Thymus (tissue), 11 donors: ENCODE measurements around the gene CD93. TPM values are rescaled to one million over a fixed set of nuclear protein-coding genes. Genes with fewer than 3 reads are reported as not detected.

ENCODE experiments used
- DNase-seq, 9 donors: peaks; one replicate each; pipeline ENCODE4 v3.0.0-alpha.2; 2013; ENCODE audit warnings: low spot score in 9 of 9, low read depth in 6 of 9, missing footprints in 1 of 9
- H3K27ac ChIP-seq, 2 donors: one replicate each; pipeline ENCODE4 v1.5.1; 2013; ENCODE audit warnings: control low read depth in 1 of 2, low read depth in 1 of 2, low read length in 1 of 2, mild to moderate bottlenecking in 1 of 2, moderate library complexity in 1 of 2
- H3K27me3 ChIP-seq, 2 donors: one replicate each; pipeline ENCODE4 v1.5.1; 2013; ENCODE audit warnings: low read length in 1 of 2; ENCODE audit not compliant: control insufficient read depth in 2 of 2, insufficient read depth in 1 of 2
- H3K36me3 ChIP-seq, 2 donors: one replicate each; pipeline ENCODE4 v1.5.1; 2013; ENCODE audit warnings: low read length in 1 of 2, mild to moderate bottlenecking in 1 of 2, moderate library complexity in 1 of 2; ENCODE audit not compliant: control insufficient read depth in 2 of 2, insufficient read depth in 2 of 2
- H3K4me1 ChIP-seq, 2 donors: one replicate each; pipeline ENCODE4 v1.5.1; 2013; ENCODE audit warnings: low read length in 2 of 2; ENCODE audit not compliant: control insufficient read depth in 2 of 2, insufficient read depth in 2 of 2
- H3K4me3 ChIP-seq, 2 donors: one replicate each; pipeline ENCODE4 v1.5.1; 2013; ENCODE audit warnings: low read length in 2 of 2, control low read depth in 1 of 2, mild to moderate bottlenecking in 1 of 2
- H3K9me3 ChIP-seq, 2 donors: one replicate each; pipeline ENCODE4 v1.5.1; 2013; ENCODE audit warnings: low read length in 1 of 2, mild to moderate bottlenecking in 1 of 2; ENCODE audit not compliant: control insufficient read depth in 2 of 2, insufficient read depth in 1 of 2
- WGBS: extraction: QIAGEN DNeasy Blood & Tissue Kit; methylation state at CpG from one replicate; pipeline ENCODE4 v1.1.7; 2013; 5-methylcytosine and 5-hydroxymethylcytosine counted together
- polyA plus RNA-seq: library from polyadenylated mRNA; stranded (reverse); fragments of 200-250 nt; gene quantifications from one replicate; pipeline ENCODE4 v1.2.3, GENCODE V29; 2013
- total RNA-seq: library from RNA; stranded (reverse); fragments of 120-200 nt; gene quantifications from one replicate; pipeline ENCODE4 v1.2.4, GENCODE V29; 2013
- donor health status: healthy.

The CD93 gene
- total and polyA plus RNA-seq, 2 donors, result 16.4 to 19.8 TPM

GRCh38 chr20:23071996-23072395 is 14.1 kb downstream of the CD93 start:
- Histone ChIP-seq H3K27ac (no peak overlapping the region), H3K36me3 (no peaks in the 10 kb centered on the region), H3K4me1 (no peaks in the 10 kb centered on the region), H3K27me3 (no peaks in the 10 kb centered on the region), H3K9me3 (no peaks in the 10 kb centered on the region), H3K4me3 (no peak overlapping the region)
- DNase-seq, result no peak
- WGBS, result 97% methylated on average over 4 of the region's 4 CpGs

- WGBS, result 77% methylated on average over 3 of the region's 3 CpGs
Observed at GRCh38 chr20:23071398-23071797, 14.7 kb downstream of the CD93 start.

GRCh38 chr20:23069108-23069507 is 17.0 kb downstream of the CD93 start:
- 90% methylated on average over 2 of the region's 2 CpGs for WGBS
- no peaks in the 10 kb centered on the region for H3K36me3 ChIP-seq
- no peak for DNase-seq

More at GRCh38 chr20:23071398-23071797, 14.7 kb downstream of the CD93 start:
- Histone ChIP-seq H3K4me3 (no peak overlapping the region), H3K4me1 (no peaks in the 10 kb centered on the region), H3K9me3 (no peaks in the 10 kb centered on the region), H3K36me3 (no peaks in the 10 kb centered on the region), H3K27ac (no peak overlapping the region), H3K27me3 (no peaks in the 10 kb centered on the region)
- no peak for DNase-seq

GRCh38 chr20:23068283-23068682 is 17.8 kb downstream of the CD93 start:
- no peaks in the 10 kb centered on the region for H3K4me1 ChIP-seq
- no peak overlapping the region for H3K27ac ChIP-seq
- 96% methylated on average over 1 of the region's 1 CpG for WGBS
- no peaks in the 10 kb centered on the region for H3K27me3 ChIP-seq
- H3K36me3 ChIP-seq, result no peaks in the 10 kb centered on the region
- H3K9me3 ChIP-seq, result no peaks in the 10 kb centered on the region
- H3K4me3 ChIP-seq, result no peak overlapping the region
- no peak for DNase-seq

More at GRCh38 chr20:23069108-23069507, 17.0 kb downstream of the CD93 start:
- no peaks in the 10 kb centered on the region for H3K27me3 ChIP-seq
- H3K4me1 ChIP-seq, result no peaks in the 10 kb centered on the region
- H3K27ac ChIP-seq, result no peak overlapping the region
- H3K4me3 ChIP-seq, result no peak overlapping the region
- H3K9me3 ChIP-seq, result no peaks in the 10 kb centered on the region

GRCh38 chr20:23066772-23067171 is 19.4 kb downstream of the CD93 start:
- H3K27me3 ChIP-seq, result no peaks in the 10 kb centered on the region
- H3K27ac ChIP-seq, result no peak overlapping the region
- WGBS, result 97% methylated on average over 3 of the region's 3 CpGs
- no peaks in the 10 kb centered on the region for H3K36me3 ChIP-seq
- no peaks in the 10 kb centered on the region for H3K9me3 ChIP-seq
- H3K4me1 ChIP-seq, result no peaks in the 10 kb centered on the region
- no peak overlapping the region for H3K4me3 ChIP-seq
- no peak for DNase-seq

- 95% methylated on average over 9 of the region's 9 CpGs for WGBS
- H3K27me3 ChIP-seq, result no peaks in the 10 kb centered on the region
- no peaks in the 10 kb centered on the region for H3K36me3 ChIP-seq
- no peaks in the 10 kb centered on the region for H3K4me1 ChIP-seq
- no peaks in the 10 kb centered on the region for H3K9me3 ChIP-seq
- H3K27ac ChIP-seq, result no peak overlapping the region
- no peak overlapping the region for H3K4me3 ChIP-seq
- DNase-seq, result no peak
Observed at GRCh38 chr20:23065266-23066201, 20.6 kb downstream of the CD93 start.

GRCh38 chr20:23063581-23063980 is 22.5 kb downstream of the CD93 start:
- DNase-seq, result no peak
- Histone ChIP-seq H3K36me3 (no peaks in the 10 kb centered on the region), H3K27me3 (no peaks in the 10 kb centered on the region), H3K9me3 (no peaks in the 10 kb centered on the region), H3K4me3 (no peak overlapping the region), H3K4me1 (no peaks in the 10 kb centered on the region), H3K27ac (no peak overlapping the region)
- 56% methylated on average over 2 of the region's 2 CpGs for WGBS

GRCh38 chr20:23063168-23063567 is 23.0 kb downstream of the CD93 start:
- no peaks in the 10 kb centered on the region for H3K27me3 ChIP-seq
- 99% methylated on average over 3 of the region's 3 CpGs for WGBS
- no peak overlapping the region for H3K27ac ChIP-seq
- H3K4me3 ChIP-seq, result no peak overlapping the region
- H3K9me3 ChIP-seq, result no peaks in the 10 kb centered on the region
- H3K36me3 ChIP-seq, result no peaks in the 10 kb centered on the region
- DNase-seq, result no peak
- no peaks in the 10 kb centered on the region for H3K4me1 ChIP-seq

- no peaks in the 10 kb centered on the region for H3K36me3 ChIP-seq
- H3K27ac ChIP-seq, result no peak overlapping the region
- H3K27me3 ChIP-seq, result no peaks in the 10 kb centered on the region
- DNase-seq, result no peak
- no peaks in the 10 kb centered on the region for H3K9me3 ChIP-seq
- H3K4me1 ChIP-seq, result no peaks in the 10 kb centered on the region
- no peak overlapping the region for H3K4me3 ChIP-seq
Observed at GRCh38 chr20:23062632-23063031, 23.5 kb downstream of the CD93 start.
